Measurements from ENCODE around the gene CHCHD3. TPM values are rescaled to one million over a fixed set of nuclear protein-coding genes. Genes with fewer than 3 reads are reported as not detected.

The CHCHD3 gene
- total RNA-seq, 4 donors from 2014 or later: 54.0 to 88.6 (median 61.3) TPM

DNA sequence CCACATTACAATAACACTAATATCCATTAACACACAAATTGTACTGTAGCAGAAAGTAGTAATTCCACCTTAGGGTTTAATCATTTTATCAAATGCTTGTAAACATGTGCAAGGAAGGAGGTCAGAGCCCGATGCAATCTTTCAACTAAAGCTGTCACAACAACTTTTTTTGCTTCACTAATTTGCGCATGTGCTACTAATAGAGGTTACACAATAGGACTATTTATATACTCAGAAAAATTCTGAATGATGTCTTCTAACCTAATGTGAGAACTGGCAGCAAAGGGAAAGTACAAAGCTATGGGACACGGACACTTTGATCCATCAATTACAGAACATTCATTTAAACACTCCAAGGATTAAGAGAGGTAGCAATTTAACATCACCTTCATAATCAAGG is 244.4 kb downstream of the CHCHD3 start:
- no peak for TF ChIP-seq EP300 (IDR thresholded peaks at IDR 0.05)
- TF ChIP-seq POLR2AphosphoS5 (IDR thresholded peaks at IDR 0.05): peak; percentile 33
- TF ChIP-seq, protein P1, sequence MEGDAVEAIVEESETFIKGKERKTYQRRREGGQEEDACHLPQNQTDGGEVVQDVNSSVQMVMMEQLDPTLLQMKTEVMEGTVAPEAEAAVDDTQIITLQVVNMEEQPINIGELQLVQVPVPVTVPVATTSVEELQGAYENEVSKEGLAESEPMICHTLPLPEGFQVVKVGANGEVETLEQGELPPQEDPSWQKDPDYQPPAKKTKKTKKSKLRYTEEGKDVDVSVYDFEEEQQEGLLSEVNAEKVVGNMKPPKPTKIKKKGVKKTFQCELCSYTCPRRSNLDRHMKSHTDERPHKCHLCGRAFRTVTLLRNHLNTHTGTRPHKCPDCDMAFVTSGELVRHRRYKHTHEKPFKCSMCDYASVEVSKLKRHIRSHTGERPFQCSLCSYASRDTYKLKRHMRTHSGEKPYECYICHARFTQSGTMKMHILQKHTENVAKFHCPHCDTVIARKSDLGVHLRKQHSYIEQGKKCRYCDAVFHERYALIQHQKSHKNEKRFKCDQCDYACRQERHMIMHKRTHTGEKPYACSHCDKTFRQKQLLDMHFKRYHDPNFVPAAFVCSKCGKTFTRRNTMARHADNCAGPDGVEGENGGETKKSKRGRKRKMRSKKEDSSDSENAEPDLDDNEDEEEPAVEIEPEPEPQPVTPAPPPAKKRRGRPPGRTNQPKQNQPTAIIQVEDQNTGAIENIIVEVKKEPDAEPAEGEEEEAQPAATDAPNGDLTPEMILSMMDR (IDR thresholded peaks at IDR 0.05): no peak
- no peak for TF ChIP-seq POLR2A (IDR thresholded peaks at IDR 0.05)
- H3K27me3 ChIP-seq: no peaks in the 10 kb centered on the region
- peak; percentile 41 for ATAC-seq
- no peak overlapping the region for H3K27ac ChIP-seq
- peaks cover 0 to 4% of the 10 kb centered on the region in 2 donors for H3K36me3 ChIP-seq
- H3K4me1 ChIP-seq: peaks cover 0 to 12% (median 2%) of the 10 kb centered on the region in 3 donors
- no peaks in the 10 kb centered on the region for H3K9me3 ChIP-seq
- no peak overlapping the region for H3K4me3 ChIP-seq
- 33 to 51% methylated on average over 3 of the region's 3 CpGs for WGBS, 2 donors (ENCODE audit: low coverage in 1 of 2)

DNA sequence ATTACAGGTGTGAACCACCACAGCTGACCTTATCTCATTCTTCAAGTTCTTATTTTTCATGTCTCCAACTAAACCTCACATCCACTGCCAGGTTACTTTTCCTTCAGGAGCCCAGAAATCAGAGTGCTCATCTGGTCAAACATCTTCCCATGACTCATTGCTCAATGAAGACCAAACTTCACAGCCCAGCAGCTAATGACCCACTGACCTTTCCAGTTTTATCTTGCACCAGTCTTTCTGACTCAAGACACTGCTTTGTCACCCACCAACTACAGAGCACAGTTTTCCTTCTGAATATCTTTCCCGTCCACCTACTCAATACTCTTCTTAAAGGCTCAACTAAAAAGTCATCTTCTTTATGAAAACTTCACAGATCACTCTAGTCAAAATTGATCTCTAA is 245.1 kb downstream of the CHCHD3 start:
- TF ChIP-seq, protein P1 (IDR thresholded peaks at IDR 0.05): no peak
- no peak for TF ChIP-seq EP300 (IDR thresholded peaks at IDR 0.05)
- TF ChIP-seq POLR2AphosphoS5 (IDR thresholded peaks at IDR 0.05): no peak
- no peak for TF ChIP-seq POLR2A (IDR thresholded peaks at IDR 0.05)
- Histone ChIP-seq H3K27ac (no peak overlapping the region), H3K4me1 (peaks cover 0 to 12% (median 2%) of the 10 kb centered on the region in 3 donors), H3K36me3 (peaks cover 0 to 4% of the 10 kb centered on the region in 2 donors), H3K27me3 (no peaks in the 10 kb centered on the region), H3K9me3 (no peaks in the 10 kb centered on the region), H3K4me3 (no peak overlapping the region)
- no peak for ATAC-seq
- WGBS, 2 donors (ENCODE audit: low coverage in 1 of 2): 91% methylated on average over 1 of the region's 1 CpG; no CpG with 5 or more reads in 1 of the 2 donors

DNA sequence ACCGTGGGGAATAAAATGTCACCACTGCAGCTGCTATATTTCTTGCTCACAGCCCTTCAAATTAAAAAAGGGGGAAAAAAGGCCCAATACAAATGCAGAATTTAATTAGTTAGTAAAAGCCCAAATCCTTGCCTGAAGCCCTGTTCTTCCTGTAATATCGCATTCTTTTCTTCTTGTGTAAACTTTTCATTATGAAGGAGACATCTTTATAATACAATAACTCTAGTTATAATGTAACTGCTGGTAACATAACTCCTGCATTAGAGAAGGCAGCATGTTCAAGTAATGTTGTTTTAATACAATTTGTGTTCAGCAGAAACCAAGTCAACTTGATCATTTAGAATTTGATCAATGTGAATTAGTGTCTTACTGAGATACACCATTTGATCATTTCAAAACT is 250.9 kb downstream of the CHCHD3 start:
- WGBS, 2 donors (ENCODE audit: low coverage in 1 of 2): 69 to 75% methylated on average over 2 of the region's 2 CpGs

DNA sequence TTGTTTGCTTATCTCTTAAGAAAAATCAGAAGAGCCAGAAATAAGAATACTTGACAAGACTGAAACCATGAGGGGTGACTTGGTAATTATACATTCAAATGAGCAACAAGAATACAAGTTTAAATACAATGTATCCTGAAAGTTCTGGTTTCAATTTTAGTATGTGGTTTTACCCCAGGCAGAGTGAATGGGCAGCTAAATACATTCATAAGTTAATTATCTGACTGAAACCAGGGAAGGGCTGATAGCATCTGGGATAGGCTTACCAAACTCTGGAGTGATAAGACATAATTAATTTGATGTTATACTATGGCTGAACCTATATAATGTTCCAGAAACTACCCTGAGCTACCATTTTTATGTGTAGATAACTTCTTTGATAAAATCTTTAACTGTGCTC is 253.4 kb downstream of the CHCHD3 start:
- no peaks in the 10 kb centered on the region for H3K36me3 ChIP-seq
- ATAC-seq: no peak
- TF ChIP-seq POLR2AphosphoS5 (IDR thresholded peaks at IDR 0.05): no peak
- TF ChIP-seq POLR2A (IDR thresholded peaks at IDR 0.05): no peak
- TF ChIP-seq, protein P1 (IDR thresholded peaks at IDR 0.05): no peak
- no peak for TF ChIP-seq EP300 (IDR thresholded peaks at IDR 0.05)

More for the DNA sequence above, 250.9 kb downstream of the CHCHD3 start:
- Histone ChIP-seq H3K36me3 (no peaks in the 10 kb centered on the region), H3K27me3 (no peaks in the 10 kb centered on the region), H3K9me3 (no peaks in the 10 kb centered on the region), H3K4me1 (peaks cover 0 to 7% (median 0%) of the 10 kb centered on the region in 3 donors), H3K4me3 (no peak overlapping the region), H3K27ac (no peak overlapping the region)
- ATAC-seq: no peak
- no peak for TF ChIP-seq POLR2AphosphoS5 (IDR thresholded peaks at IDR 0.05)
- no peak for TF ChIP-seq POLR2A (IDR thresholded peaks at IDR 0.05)
- TF ChIP-seq, protein P1 (IDR thresholded peaks at IDR 0.05): no peak
- TF ChIP-seq EP300 (IDR thresholded peaks at IDR 0.05): no peak

DNA sequence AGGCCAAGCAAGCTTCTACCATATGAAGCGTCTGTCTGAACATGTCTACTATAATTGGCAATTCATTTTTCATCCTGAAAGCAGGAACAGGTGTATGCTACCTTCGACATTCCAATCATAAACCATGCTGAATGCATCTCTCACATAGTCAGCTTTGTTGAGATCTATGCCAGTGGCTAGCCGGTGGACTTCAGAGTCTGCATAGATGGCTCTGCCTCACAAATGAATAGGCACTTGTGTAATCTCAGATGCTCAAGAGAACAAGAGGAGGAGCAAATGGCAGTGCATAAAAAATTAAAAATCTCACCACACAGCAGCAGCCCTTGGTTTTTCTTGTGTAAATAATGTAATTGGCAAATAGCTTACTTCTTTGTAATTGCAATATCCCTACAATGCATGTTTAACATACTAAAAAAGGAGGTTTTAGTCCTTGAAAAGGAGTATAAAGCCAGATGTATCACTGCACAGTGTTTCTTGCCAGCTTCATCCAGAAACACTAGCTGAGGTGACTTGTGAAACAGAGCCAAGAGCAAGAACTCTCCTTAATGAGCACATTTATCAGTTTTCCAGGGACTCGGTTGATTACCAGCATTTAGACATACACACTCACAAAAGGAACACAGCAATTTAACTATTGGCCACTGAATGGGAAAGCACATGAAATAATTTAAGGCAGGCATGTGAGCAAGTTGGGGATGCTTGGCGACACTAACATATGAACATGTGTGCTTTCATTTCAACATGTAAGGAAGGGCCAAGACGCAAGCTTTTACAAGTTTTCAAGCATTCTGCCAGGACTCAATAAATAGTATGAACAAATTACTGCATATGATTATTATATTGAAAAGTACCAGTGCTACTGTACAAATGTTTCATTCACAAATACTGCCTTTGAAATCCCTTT is 255.7 kb downstream of the CHCHD3 start:
- 74% methylated on average over 5 to 6 of the region's 6 CpGs for WGBS, 2 donors (ENCODE audit: low coverage in 1 of 2)
- H3K27me3 ChIP-seq: no peaks in the 10 kb centered on the region
- ATAC-seq: no peak

More for the DNA sequence above, 253.4 kb downstream of the CHCHD3 start:
- no peaks in the 10 kb centered on the region for H3K9me3 ChIP-seq
- no peaks in the 10 kb centered on the region for H3K27me3 ChIP-seq
- H3K4me1 ChIP-seq: peaks cover 0 to 12% (median 0%) of the 10 kb centered on the region in 3 donors
- H3K27ac ChIP-seq: no peak overlapping the region
- no peak overlapping the region for H3K4me3 ChIP-seq

More for the DNA sequence above, 255.7 kb downstream of the CHCHD3 start:
- Histone ChIP-seq H3K27ac (no peak overlapping the region), H3K4me1 (peaks cover 0 to 12% (median 0%) of the 10 kb centered on the region in 3 donors), H3K4me3 (no peak overlapping the region), H3K36me3 (no peaks in the 10 kb centered on the region), H3K9me3 (no peaks in the 10 kb centered on the region)
- no peak for TF ChIP-seq EP300 (IDR thresholded peaks at IDR 0.05)
- TF ChIP-seq POLR2A (IDR thresholded peaks at IDR 0.05): no peak
- TF ChIP-seq POLR2AphosphoS5 (IDR thresholded peaks at IDR 0.05): no peak
- TF ChIP-seq, protein P1 (IDR thresholded peaks at IDR 0.05): no peak
